ENCODE data around the gene SMAD3.

GRCh38 chr15:67070150-67070549 lies 4.7 kb downstream of the SMAD3 start:
- no peak for TF ChIP-seq CTCF (IDR thresholded peaks at IDR 0.05)
- TF ChIP-seq EZH2 (IDR thresholded peaks at IDR 0.05; ENCODE audit: borderline replicate concordance, insufficient read depth, low read depth, low read length, poor library complexity, severe bottlenecking) = no peak
